Left ventricle myocardium inferior (tissue), 1 donor: ENCODE measurements around the gene CMKLR1. TPM values are rescaled to one million over a fixed set of nuclear protein-coding genes. Genes with fewer than 3 reads are reported as not detected.

Source experiments
- DNase-seq: peaks from one replicate; pipeline ENCODE4 v3.0.0-alpha.2; 2020
- H3K27ac ChIP-seq: fragments of 200-600 bp; replicated peaks from 2 replicates; pipeline ENCODE4 v1.8.0; 2021
- H3K27me3 ChIP-seq: fragments of 200-600 bp; 2 replicates; pipeline ENCODE4 v1.8.0; 2021; ENCODE audit warnings: low read depth
- H3K36me3 ChIP-seq: fragments of 200-600 bp; 2 replicates; pipeline ENCODE4 v1.8.0; 2021
- H3K4me1 ChIP-seq: fragments of 200-600 bp; 2 replicates; pipeline ENCODE4 v1.8.0; 2021
- H3K4me3 ChIP-seq: fragments of 200-600 bp; 2 replicates; pipeline ENCODE4 v1.8.0; 2021; ENCODE audit warnings: mild to moderate bottlenecking, moderate library complexity
- H3K9me3 ChIP-seq: fragments of 200-600 bp; replicated peaks from 2 replicates; pipeline ENCODE4 v1.8.0; 2021
- CTCF ChIP-seq: fragments of 200-600 bp; IDR thresholded peaks from 2 replicates; pipeline ENCODE4 v1.8.0; 2021; ENCODE audit warnings: antibody characterized with exemption, mild to moderate bottlenecking, borderline replicate concordance
- intact Hi-C: fragments of 100-400 bp; cut with micrococcal nuclease; formaldehyde crosslinking; loops from one replicate; pipeline ENCODE4 v1.11.0; 2022
- total RNA-seq: library from RNA; stranded (reverse); fragmentation: NEBNext Ultra II Directional; extraction: Animal tissue kit (Norgen Biotek cat#: 25700); gene quantifications from one replicate; pipeline ENCODE4 v1.2.1, GENCODE V29; 2021
- donor health status: DM: no; HTN: yes; CAD: no; lungs with severe emphysema.

The CMKLR1 gene
- total RNA-seq, 1 donor from 2014 or later: 5.7 TPM

- Histone ChIP-seq H3K36me3 (no peaks in the 10 kb centered on the region), H3K27ac (peak overlapping the region; percentile 37), H3K4me3 (no peak overlapping the region), H3K4me1 (peaks cover 34% of the 10 kb centered on the region), H3K27me3 (no peaks in the 10 kb centered on the region), H3K9me3 (no peaks in the 10 kb centered on the region)
- intact Hi-C loops: no loop called here
- TF ChIP-seq CTCF: no peak
- DNase-seq: no peak
Observed at GRCh38 chr12:108317308-108318234, 21.5 kb downstream of the CMKLR1 start.

- intact Hi-C loops: no loop called here
- Histone ChIP-seq H3K36me3 (no peaks in the 10 kb centered on the region), H3K4me1 (peaks cover 42% of the 10 kb centered on the region), H3K27ac (peak overlapping the region; percentile 37), H3K27me3 (no peaks in the 10 kb centered on the region), H3K9me3 (no peaks in the 10 kb centered on the region), H3K4me3 (no peak overlapping the region)
- no peak for TF ChIP-seq CTCF
- DNase-seq: no peak
Observed at GRCh38 chr12:108316176-108317086, 22.7 kb downstream of the CMKLR1 start.

GRCh38 chr12:108315486-108316105 is 23.5 kb downstream of the CMKLR1 start:
- intact Hi-C loops: no loop called here

GRCh38 chr12:108313606-108314351 is 25.3 kb downstream of the CMKLR1 start:
- Histone ChIP-seq H3K9me3 (no peaks in the 10 kb centered on the region), H3K27me3 (no peaks in the 10 kb centered on the region), H3K36me3 (no peaks in the 10 kb centered on the region), H3K27ac (peak overlapping the region; percentile 80), H3K4me1 (peaks cover 58% of the 10 kb centered on the region), H3K4me3 (no peak overlapping the region)
- intact Hi-C loops: no loop called here
- DNase-seq: no peak
- no peak for TF ChIP-seq CTCF

More at GRCh38 chr12:108315486-108316105, 23.5 kb downstream of the CMKLR1 start:
- Histone ChIP-seq H3K27ac (peak overlapping the region; percentile 37), H3K9me3 (no peaks in the 10 kb centered on the region), H3K4me3 (no peak overlapping the region), H3K36me3 (no peaks in the 10 kb centered on the region), H3K4me1 (peaks cover 48% of the 10 kb centered on the region), H3K27me3 (no peaks in the 10 kb centered on the region)
- no peak for DNase-seq
- TF ChIP-seq CTCF: no peak

- Histone ChIP-seq H3K27ac (peak overlapping the region; percentile 80), H3K9me3 (no peaks in the 10 kb centered on the region), H3K36me3 (no peaks in the 10 kb centered on the region), H3K4me1 (peaks cover 63% of the 10 kb centered on the region), H3K27me3 (no peaks in the 10 kb centered on the region), H3K4me3 (no peak overlapping the region)
- DNase-seq: no peak
- TF ChIP-seq CTCF: no peak
- intact Hi-C loops: no loop called here
Observed at GRCh38 chr12:108313241-108313605, 25.9 kb downstream of the CMKLR1 start.
